NCI-H1048 (cell line): ENCODE results near the gene KIF26B.
"Not testable (repeated sequence)": the region's sequence is repeated elsewhere in the genome, so short reads cannot be mapped to it uniquely, and the experiment has no call there.

ENCODE experiments used
- DNase-seq: peaks from one replicate; lab custom pipeline; 2025; lab: John Stamatoyannopoulos, UW

Gene KIF26B

DNA sequence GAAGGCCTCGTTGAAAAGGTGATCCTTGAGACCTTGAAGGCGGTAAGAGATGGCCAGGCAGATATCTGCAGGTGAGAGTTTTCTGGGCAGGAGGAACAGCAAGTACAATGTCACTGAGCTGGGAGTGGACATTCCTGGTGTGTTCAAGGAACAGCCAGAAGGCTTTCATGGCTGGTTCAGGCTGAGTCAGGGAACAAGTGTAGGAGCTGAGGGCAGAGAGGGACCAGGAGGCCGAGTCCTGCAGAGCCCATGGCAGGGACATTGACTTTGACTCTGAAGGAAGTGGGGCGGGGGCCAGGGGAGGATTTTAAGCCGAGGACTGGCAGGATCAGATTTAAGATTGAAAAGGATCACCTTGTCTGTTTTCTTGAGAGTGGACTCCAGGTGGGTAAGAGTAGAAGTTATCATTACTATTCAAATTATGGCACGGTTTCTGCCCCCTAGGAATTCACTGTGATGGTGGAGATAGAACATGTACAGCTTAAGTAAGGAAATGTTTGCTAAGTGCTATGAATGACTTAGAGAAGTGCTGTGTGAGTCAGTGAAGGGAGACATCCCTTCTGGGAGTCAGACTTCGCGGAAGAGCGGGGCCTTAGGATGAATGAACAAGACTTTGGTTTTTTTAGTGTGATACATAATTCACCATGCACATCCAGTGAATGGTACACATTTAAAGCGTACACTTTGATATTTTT, 202.3 kb downstream of the KIF26B start:
- DNase-seq, result no peak

DNA sequence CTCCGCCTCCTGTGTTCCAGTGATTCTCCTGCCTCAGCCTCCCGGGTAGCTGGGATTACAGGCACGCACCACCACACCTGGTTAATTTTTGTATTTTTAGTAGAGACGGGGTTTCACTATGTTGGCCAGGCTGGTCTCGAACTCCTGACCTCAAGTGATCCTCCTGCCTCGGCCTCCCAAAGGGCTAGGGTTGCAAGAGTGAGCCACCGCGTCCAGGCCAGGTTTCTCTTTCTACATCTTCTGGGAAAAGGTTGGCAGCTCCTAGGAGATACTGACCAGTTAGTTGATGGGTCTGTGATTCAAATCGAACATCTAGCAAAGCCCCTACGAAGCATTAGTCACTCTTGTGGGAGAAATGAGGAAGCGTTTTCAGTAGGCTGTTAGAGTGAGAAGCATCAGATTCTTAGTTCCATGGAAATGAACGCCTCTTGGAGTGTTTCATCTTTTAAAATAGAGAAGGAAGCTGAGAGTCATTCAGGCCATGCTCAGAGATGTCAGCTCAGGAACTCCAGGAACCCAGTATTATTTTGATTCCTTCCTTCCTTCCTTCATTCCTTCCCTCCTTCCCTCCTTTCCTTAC, 204.4 kb downstream of the KIF26B start:
- not testable (repeated sequence) for DNase-seq

DNA sequence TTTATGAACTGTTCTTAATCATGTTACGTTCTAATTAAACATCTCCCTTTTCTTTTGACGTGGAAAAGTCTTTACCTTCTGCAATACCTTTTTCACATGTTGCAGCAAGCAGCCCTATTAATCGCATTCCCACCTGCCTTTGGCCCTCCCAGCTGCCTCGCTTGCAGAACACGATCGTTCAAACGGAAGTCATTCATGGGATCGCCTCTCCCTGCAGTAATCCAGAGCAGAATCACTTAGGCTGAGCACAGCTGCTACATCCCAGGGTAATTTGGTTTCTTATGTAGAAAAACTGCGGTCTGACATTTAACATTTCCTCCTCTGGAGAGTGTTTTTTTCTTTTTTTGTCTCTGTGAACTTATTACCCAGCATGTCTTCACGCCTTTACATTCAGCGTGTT, 206.3 kb downstream of the KIF26B start:
- DNase-seq, result no peak

DNA sequence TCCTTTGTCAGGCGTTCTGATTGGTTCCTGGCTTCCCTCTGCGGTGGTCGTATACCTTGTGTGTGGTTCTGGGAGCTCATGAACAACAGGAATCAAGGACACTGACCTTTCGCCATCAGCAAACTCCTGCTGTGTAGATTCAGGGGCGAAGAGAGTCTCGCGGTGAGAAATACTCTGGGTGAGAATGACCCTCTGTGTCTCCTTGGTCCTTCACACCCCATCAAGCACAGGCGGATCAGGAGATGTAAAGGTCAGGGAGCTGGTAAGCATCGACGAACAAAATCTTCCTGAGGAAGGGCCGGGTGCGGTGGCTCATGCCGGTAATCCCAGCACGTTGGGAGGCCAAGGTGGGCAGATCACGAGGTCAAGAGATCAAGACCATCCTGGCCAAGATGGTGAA, 207.2 kb downstream of the KIF26B start:
- no peak for DNase-seq

DNA sequence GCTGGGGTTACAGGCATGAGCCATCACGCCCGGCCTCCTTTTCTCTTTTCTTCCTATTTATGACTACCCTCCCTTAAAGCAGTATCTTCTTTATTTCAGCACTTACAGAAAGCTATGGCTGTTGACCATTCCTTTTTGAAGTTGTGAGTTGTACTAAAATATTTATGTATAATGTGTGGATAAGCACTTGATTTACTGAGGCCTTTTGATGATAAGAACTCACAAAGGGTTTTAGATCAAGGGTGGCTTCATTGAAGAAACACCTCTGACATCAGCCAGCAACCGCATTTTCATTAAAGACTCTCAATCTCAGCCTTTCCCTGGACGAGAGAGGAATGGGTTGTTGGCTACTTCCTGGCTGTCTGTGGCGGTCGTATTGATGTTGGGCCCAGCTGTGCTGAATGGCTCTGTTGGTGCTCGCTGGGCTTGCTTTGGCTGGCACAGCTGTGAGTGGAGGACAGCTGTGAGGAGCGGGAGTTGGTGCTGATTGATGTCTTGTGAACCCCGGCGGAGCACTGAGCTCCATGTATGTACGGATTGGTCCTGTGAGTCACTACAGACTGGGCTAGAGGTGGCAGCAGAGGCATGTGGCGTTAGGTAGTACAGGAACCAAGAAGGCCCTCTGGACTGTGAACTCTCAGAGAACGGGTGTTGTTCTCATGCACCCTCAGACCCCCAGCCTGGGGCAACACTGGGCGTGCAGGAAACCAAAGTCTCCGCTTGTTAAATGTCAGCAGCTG, 208.8 kb downstream of the KIF26B start:
- no peak for DNase-seq

DNA sequence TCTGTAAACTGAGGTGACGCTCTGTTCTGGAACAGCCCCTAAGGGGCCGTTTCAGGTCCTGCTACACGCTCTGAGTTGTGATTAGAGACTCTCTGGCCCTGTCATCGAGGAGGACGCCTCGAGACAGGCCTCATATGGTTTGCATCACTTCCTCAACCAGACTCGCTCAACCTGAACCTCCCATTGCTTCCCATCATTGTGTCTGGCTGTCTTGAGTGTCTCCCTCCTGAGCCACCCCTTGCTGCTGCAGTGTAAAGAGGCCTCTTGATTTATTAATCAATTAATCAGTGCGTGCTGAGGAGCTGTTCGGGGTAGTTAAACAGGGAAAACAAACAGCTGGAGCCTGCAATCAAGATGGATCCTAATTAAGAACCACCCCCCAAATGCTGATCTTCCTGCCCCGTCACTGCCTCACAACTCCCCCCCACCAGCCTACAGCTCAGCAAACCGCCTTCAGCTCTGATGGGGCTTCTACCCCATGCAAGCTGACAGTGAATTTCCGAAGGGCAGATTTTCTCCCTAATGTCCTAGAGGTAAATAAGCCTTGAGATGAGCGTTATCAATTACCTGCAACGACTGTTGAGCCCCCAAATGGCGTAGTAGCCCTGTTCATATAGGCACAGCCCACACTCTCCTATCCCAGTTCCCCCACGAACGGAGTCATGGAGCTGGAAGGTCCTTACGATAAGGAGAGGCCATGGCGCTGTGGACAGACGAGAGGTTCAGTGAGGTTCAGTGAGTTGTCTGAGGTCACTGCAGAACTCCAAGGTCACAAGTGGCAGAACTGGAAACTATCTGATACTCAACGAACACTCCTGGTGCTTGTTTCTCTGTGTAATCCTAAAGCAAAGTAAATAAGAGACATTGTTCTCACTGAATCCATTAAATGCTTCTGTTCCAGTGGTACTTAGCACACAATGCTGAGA, 210.6 kb downstream of the KIF26B start:
- no peak for DNase-seq

DNA sequence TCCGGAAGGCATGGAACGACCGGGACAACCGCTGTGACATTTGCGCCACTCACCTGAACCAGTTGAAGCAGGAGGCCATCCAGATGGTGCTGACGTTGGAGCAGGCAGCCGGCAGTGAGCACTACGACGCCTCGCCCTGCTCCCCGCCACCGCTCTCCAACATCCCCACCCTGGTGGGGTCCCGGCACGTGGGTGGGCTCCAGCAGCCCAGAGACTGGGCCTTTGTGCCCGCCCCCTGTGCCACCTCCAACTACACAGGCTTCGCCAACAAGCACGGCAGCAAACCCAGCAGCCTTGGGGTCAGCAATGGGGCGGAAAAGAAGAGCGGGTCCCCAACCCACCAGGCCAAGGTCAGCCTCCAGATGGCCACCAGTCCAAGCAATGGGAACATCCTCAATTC, 212.1 kb downstream of the KIF26B start:
- DNase-seq, result no peak

DNA sequence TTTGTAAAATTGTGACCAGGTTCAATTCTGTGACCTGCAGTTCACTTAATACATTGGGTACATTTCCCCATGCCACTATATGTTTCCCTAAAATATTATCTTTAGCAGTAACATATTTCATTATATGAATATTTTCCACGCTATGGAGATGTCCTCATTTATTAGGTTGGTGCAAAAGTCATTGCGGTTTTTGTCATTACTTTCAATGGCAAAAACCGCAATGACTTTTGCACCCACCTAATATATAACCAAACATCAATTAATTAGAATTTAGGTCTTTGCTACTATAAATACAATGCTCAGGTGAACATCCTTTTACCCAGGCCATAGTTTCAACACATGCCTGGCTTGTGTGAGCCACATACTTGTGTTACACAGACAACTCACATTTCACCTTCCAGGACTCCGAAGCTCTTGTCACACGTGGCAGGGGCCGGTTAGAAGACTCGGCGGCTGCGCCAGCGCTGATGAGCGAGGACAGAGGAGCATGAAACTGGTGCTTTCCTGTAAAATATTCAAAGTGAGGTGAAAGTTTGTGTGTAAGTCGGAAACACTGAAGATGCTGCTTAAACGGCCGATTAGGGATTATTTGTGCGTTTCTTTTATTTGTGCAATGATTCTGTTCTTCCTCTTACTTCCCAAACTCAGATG, 215.5 kb downstream of the KIF26B start:
- DNase-seq, result no peak

DNA sequence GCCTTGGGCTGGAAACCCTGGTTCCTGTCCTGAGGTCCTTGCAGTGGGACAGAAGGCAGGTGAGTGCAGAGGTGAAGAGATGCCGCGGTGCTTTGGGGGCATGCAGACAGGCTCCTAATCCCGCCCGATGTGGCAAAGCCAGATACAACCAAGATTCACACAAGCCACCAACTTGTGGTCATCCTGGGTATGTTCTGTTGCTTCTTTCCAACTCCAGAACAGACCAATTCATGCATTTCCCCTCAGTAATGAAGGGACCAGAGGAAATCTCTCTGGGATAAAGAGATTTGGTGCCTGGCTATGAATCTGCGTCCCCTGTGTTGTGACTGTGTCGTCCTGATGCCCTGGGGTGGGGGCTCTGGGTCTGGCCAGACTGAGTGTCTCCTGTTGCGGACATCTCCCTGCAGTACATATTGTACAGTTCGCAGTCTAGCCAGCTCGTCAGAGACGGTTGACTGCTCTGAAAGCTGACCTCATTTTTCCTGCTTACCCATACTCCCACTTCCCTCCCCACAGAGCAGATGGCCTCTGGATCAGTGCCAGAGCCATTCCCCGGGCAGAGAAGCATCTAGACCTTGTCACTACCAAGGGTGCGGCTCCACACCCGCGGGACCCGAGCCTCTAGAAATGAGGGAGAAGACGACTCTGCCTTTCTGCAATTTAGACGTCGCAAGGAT, 216.3 kb downstream of the KIF26B start:
- no peak for DNase-seq

DNA sequence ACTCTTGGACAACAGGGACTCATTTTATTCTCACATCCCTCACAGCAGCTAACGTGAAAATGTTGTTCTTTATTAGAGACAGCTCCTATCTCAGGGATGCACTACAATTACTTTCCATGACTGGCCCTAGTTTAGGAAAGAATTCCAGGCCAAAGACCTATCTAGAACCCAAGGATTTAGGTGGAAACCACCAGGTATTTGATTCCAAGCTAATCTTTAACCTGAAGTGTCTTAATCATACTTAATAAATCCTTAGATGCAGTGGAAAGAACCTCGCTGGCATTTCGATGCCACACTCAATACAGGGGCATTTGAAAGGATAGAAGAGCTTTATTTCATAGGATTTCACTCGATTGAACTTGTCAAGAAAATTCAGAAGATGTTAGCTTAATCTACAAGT, 218.3 kb downstream of the KIF26B start:
- DNase-seq, result no peak

DNA sequence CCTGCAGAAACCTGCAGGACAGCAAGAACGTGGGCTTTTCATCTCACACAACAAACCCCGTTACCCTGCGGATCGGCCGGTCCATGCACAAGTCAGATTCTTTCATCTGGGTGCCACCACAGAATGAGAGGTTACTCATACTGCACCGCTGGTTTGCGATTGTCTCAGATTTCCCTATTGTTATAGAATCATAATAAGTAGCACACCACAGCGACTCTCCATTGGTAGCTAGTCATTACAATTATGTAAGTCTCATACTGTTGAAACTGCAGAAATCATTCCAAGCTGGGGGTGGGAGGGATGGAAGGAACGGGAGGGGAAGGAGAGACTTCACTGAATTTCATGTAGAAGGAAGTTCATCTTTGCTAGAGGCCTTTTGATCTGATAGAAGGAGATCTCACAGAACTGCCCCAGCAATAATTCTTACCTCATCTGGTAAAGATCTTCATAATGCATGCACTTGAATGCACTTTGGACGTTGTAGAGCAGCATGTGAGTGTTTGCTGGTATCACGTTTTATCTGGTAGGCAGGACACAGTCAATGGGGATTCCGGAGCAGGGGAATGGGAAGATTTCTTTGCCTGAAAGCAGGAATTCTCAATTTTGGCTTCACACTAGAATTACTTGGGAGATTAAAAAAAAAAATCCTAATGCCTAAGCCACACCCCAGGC, 221.1 kb downstream of the KIF26B start:
- DNase-seq, result no peak

DNA sequence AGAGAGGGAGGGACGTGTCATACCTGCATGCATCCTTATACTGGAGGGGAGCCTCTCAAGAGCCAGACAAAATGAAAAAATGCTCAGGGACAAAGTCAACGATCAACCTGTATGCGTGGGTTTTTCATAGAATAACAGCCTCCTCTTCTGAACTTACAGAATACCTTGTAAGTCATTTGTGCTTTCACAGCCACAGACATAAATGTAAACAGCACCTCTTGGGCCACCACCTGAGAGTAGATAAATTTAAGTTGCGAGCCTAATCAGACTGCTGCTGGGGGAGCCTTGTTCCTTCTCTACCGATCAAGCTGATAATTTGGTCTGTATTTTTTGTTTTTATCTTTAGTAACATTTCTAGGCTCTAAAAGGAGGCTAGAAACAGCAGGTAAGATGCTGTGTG, 223.1 kb downstream of the KIF26B start:
- no peak for DNase-seq

DNA sequence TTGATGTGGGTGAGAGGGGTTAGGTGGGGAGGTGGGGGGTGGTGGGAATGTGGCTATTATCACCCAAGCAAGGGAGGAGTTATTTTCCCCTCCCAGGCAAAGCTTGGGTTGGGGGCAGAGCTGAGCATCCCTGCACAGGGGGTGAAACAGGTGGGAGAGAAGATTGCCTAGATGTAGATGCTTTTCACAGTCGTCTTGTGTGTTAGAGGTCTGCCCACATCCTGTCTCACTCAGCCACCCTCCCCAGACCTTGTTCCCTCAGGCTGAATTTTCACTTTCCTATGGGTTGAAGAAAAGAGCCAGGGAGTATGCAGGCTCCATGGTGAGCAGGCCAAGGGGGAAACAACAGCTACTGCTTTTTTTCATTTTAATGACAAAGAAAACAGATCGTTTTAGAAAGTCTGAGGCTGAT, 223.5 kb downstream of the KIF26B start:
- no peak for DNase-seq

DNA sequence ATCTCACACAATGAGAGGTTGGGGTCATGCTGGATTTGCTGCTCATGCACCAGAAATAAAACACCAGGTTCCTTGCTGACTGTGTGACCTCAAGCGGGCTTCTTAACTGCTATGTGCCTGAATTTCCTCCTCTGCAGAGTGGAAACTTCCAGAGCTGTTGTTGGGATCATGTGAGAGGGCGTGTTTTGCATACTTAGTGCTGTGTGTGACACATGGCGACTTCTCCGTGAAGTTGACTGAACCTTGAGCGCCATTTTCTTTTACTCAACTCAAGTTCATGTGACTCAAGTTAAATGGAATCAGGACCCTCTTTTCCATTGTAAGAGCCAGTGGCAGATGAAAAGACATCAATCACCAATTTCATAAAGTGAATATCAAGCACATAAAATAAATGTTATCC, 224.0 kb downstream of the KIF26B start:
- no peak for DNase-seq

DNA sequence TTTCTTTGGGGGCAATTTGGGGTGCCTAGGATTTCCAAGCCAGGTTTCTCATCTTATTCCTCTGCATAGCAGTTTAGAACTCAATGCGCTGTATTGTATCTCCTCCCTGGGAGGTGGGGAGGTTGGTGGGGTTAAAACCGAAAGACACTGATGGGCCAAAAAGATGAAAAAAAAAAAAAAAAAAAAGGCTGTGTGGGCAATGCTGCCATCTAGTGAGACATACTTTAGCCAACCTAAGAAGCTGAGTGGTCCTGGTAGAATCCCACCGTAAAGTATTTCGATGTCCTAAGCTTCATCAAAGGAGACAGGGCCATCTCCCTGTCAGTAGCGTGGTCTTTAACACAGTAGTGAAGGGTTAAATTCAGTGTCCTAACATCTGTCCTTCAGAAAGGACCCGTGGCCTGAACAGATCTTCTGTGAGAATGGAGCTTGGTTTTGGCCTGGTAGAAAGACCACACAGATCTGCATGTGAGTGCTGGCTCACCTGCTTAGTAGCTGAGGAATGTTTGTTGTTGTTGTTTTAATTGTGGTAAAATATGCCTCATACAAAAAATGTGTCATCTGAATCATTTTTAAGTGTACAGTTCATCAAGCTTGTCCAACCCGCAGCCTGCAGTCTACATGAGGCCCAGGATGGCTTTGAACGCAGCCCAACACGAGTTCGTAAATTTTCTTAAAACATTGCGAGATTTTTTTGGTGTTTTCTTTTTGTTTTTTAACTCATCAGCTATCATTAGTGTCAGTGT, 226.2 kb downstream of the KIF26B start:
- no peak for DNase-seq

DNA sequence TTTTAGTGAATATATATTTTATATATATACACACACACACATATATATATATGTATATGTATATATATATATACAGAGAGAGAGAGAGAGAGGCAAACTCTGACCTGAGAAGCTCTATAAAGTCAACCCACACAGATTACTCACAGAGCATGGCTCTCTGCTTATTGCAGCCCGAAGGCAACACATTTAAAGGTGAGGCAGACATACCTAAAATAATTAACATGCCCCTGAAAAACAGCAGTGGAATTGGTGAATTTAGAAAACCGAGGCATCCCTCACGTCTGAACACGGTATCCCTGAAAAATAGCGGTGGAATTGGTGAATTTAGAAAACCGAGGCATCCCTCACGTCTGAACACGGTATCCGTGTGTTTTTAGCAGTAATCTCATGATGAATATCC, 228.2 kb downstream of the KIF26B start:
- DNase-seq, result no peak

DNA sequence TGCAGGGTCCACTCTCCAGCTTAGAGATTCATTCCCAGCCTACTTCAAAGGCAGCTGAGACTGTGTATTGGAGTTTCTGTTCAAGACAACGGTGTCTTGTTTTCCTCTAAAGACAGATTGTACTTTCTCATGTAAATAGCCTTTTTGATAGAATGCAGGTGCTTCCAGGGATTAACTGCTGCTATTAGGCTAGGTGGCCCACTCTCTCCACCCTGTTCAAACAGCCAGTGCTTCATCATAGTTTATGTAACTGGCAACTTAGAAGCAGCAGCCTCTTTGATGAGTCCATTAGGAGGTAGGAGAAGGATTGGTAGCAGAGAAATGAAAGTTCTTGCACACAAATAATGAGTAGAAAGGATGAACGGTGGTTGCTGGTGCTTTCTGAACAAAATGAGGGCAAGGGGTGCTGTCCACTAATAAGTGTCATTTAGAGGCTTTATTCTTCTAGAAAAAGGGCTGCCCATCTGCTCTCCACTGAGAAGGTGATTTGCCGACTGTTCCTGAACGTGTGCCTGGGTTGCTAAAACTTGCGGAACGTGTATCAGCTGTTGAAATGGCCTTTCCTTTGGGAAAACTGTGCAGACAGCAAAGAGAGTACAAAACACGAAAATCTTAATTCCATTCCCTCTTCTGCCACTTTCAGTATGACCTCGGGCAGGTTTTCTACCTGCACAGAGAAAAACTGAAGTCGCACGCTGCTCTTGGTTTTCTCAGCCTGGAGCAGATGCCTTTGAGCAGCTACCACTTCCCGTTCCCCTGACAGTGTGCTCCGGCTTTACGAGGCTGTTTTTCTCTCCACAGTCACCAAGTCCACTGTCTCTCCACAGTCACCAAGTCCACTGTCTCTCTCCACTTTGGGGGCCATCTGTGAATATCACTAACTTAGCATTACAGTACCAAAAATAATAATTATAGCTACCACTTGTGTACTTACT, 228.9 kb downstream of the KIF26B start:
- no peak for DNase-seq

DNA sequence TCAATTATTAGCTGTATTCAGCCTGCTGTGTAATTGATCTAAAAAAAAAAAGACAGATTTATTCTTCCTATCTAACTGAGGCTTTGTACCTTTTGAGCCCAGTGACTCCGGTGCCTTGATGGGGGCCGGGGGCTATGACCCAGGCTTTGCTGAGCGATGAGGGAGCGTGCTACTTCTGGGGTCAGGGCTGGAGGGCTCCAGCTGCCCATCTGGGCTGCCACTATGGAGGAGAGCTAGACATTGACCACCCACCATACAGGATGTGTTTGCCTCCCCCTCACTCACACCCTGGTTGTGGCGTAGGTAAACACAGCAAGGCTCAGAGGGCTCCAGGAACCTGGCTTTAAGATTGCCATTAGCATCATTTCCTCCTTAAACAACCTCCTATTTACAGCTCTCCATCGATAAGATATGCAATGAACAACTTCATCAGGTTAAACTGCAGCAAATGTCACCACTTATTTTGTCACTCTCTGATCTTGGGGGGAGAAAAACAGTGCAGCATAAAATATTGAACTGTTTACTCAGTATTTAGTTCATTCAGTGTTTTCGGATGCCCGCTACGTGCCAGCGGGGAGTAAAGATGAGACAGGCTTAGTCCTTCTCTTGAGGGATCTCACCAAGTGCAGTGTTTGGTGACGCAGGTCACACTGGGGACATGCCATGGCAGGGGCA, 231.6 kb downstream of the KIF26B start:
- DNase-seq, result no peak
